BJ (cell line): ENCODE measurements around the gene APCDD1. TPM values are rescaled to one million over a fixed set of nuclear protein-coding genes. Genes with fewer than 3 reads are reported as not detected.

Experiments
- CTCF ChIA-PET: fragments of 350-600 bp; formaldehyde crosslinking; extraction: SDS; loops from one replicate; lab custom pipeline; 2021; ENCODE audit warnings: antibody characterized with exemption, inconsistent platforms; lab: Yijun Ruan, JAX
- POLR2A ChIA-PET: fragments of 300-600 bp; sonication (Branson Sonifier 250); formaldehyde crosslinking; extraction: SDS; loops from one replicate; lab custom pipeline; 2021; ENCODE audit warnings: antibody characterized with exemption; lab: Charles Lee
- DNase-seq: peaks from one replicate; pipeline ENCODE4 v3.0.0-alpha.2; 2011; ENCODE audit warnings: low read depth
- H3K27me3 ChIP-seq: 2 replicates; pipeline ENCODE4 v1.6.0; 2011; ENCODE audit warnings: low read length; ENCODE audit not compliant: control insufficient read depth, insufficient read depth
- H3K36me3 ChIP-seq: 2 replicates; pipeline ENCODE4 v1.5.1; 2011; ENCODE audit warnings: low read length; ENCODE audit not compliant: control insufficient read depth, insufficient read depth
- H3K4me3 ChIP-seq: 2 replicates; pipeline ENCODE4 v1.5.1; 2011; ENCODE audit warnings: low read depth, mild to moderate bottlenecking, control low read depth, low read length
- polyA plus RNA-seq: library from polyadenylated mRNA; depleted of rRNA; stranded (reverse); fragments of >200 nt; gene quantifications from 2 replicates; pipeline ENCODE4 v1.2.3, GENCODE V29; 2011
- TF ChIP-seq, protein P1 (sequence below): IDR thresholded peaks from 2 replicates; pipeline ENCODE4 v1.5.1; 2011; ENCODE audit warnings: low read depth, mild to moderate bottlenecking, control low read depth, inconsistent platforms, low read length, moderate library complexity; ENCODE audit not compliant: insufficient read depth

The APCDD1 gene
- polyA plus RNA-seq, 1 experiment = 32.4 TPM

DNA sequence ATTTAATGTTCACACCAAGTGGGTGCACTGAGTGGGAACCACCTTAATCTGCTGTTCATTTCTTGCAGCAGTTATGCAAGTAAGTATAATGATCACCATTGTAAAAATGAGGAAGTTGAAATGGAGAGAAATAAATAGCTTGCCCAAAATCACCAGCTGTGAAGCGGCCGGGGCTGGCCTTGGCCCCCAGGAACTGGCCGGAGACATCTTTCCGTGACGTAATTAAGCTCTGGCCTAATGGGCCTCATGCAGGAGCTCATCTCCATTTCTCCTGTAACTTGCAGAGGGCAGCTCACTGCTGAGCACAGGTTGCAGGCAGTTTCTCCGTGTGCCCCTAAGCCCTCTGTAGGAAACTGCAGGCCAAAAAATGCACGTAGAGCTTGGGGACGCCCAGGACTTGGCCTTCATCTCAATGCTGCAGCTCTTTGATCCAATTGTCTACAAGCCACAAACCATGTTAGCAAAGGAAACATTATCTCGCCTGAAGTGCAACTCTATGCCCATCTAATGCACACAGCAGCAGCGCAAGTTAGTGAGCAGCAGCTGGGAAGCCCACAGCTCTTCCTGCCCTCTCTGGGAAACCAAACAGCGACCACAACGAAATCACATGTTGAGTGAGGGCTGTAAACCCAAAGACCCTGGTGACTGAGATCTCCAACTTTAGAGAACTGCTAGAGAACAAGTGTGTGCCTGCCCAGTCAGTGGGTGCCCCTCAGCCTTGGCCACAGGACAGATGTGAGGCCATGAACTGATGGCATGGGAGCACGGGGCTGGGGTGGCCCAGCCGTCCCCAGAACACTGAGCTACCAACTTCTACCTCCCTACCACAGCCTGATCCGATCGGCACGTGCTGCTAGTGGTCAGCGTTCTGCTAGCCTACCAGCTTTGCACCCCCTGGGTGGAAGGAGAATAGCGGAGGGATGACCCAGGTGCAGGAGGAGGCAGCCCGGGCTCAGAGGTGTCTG, 28.8 kb downstream of the APCDD1 start:
- H3K36me3 ChIP-seq = no peaks in the 10 kb centered on the region; the same call in none of the 2 replicates
- H3K4me3 ChIP-seq = no peak overlapping the region
- no peak for DNase-seq
- peaks cover 5% of the 10 kb centered on the region for H3K27me3 ChIP-seq
- ChIA-PET POLR2A (no interaction called here), CTCF (interaction anchor here (0.6 to 1.6 kb wide), 2 partner anchors 15 to 549 kb away, joined by 3 to 4 read pairs; no protein-coding TSS in a partner anchor)
- TF ChIP-seq, protein P1, sequence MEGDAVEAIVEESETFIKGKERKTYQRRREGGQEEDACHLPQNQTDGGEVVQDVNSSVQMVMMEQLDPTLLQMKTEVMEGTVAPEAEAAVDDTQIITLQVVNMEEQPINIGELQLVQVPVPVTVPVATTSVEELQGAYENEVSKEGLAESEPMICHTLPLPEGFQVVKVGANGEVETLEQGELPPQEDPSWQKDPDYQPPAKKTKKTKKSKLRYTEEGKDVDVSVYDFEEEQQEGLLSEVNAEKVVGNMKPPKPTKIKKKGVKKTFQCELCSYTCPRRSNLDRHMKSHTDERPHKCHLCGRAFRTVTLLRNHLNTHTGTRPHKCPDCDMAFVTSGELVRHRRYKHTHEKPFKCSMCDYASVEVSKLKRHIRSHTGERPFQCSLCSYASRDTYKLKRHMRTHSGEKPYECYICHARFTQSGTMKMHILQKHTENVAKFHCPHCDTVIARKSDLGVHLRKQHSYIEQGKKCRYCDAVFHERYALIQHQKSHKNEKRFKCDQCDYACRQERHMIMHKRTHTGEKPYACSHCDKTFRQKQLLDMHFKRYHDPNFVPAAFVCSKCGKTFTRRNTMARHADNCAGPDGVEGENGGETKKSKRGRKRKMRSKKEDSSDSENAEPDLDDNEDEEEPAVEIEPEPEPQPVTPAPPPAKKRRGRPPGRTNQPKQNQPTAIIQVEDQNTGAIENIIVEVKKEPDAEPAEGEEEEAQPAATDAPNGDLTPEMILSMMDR = no peak

DNA sequence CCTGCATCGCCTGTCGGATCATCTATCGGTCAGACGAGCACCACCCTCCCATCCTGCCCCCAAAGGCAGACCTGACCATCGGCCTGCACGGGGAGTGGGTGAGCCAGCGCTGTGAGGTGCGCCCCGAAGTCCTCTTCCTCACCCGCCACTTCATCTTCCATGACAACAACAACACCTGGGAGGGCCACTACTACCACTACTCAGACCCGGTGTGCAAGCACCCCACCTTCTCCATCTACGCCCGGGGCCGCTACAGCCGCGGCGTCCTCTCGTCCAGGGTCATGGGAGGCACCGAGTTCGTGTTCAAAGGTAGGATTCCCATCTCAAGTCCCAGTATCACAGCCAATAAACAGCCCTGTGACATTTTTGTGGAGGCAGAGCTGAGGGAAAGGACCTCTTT, 31.0 kb downstream of the APCDD1 start:
- CTCF ChIA-PET = no interaction called here
- POLR2A ChIA-PET = no interaction called here
- no peaks in the 10 kb centered on the region; the same call in 1 of the 2 replicates for H3K36me3 ChIP-seq
- TF ChIP-seq, protein P1 = no peak
- no peak overlapping the region for H3K4me3 ChIP-seq
- H3K27me3 ChIP-seq = no peaks in the 10 kb centered on the region
- DNase-seq = no peak

DNA sequence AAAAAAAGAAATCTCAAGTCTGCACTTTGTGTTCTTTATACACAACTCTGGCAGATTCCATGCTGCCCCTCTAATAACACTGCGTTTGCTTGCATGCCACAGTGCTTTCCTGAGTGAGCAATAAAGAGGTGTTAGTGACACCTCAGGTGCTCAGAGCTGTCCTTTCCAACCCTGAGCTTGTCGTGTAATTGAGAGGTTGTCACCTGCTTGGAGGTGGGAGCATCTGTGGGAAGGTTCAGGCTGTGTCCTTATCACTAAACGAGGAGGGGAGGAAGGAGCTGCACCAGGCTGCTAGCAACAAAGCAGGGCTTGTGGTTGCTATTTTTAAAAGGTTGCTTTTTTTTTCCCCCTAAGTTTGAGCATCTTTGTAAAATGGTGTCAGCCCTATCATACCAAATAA, 31.9 kb downstream of the APCDD1 start:
- Histone ChIP-seq H3K27me3 (no peaks in the 10 kb centered on the region), H3K36me3 (no peaks in the 10 kb centered on the region; the same call in 1 of the 2 replicates), H3K4me3 (no peak overlapping the region)
- CTCF ChIA-PET = interaction anchor here (1.1 kb wide), 1 partner anchor 9 kb away, joined by 3 read pairs; no protein-coding TSS in a partner anchor
- DNase-seq = no peak
- TF ChIP-seq, protein P1 = no peak
- POLR2A ChIA-PET = no interaction called here

DNA sequence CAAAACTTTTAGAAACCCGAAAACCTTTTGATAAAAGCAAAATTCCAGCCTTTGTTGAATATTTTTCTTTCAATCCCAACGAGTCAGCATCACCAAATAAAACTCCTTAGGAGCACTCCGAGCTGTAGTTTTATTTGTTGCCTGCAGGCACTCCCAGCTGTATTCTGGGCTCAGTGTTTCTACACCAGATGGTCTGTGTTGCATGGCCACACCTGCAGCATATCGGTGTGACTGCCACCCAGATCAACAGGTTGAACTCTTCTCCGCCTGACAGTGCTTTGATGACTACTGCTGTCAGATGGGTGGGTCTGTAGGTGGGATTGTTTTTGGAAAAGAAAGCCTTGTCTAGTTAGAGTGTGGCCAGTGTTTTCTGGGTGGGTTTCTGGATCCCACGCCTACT, 32.7 kb downstream of the APCDD1 start:
- POLR2A ChIA-PET = no interaction called here
- DNase-seq = no peak

DNA sequence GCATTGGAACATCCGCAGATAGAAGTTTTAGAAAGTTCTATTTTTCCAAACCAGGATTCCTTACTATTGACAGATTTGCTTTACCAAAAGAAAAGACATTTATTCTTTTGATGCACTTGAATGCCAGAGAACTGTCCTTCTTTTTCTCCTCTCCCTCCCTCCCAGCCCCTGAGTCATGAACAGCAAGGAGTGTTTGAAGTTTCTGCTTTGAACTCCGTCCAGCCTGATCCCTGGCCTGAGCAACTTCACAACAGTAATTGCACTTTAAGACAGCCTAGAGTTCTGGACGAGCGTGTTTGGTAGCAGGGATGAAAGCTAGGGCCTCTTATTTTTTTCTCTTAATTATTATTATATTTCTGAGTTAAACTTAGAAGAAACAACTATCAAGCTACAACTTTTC, 33.6 kb downstream of the APCDD1 start:
- POLR2A ChIA-PET = no interaction called here
- H3K36me3 ChIP-seq = no peaks in the 10 kb centered on the region
- DNase-seq = no peak
- no peak overlapping the region for H3K4me3 ChIP-seq
- TF ChIP-seq, protein P1 = no peak
- CTCF ChIA-PET = interaction anchor here (1.2 kb wide), 1 partner anchor 11 kb away, joined by 6 read pairs; no protein-coding TSS in a partner anchor
- no peaks in the 10 kb centered on the region for H3K27me3 ChIP-seq

More for the DNA sequence above, 32.7 kb downstream of the APCDD1 start:
- TF ChIP-seq, protein P1 = no peak
- no peaks in the 10 kb centered on the region for H3K27me3 ChIP-seq
- H3K4me3 ChIP-seq = no peak overlapping the region
- H3K36me3 ChIP-seq = no peaks in the 10 kb centered on the region
- CTCF ChIA-PET = interaction anchor here (1.1 kb wide), 1 partner anchor 10 kb away, joined by 3 read pairs; no protein-coding TSS in a partner anchor
